NCI-H748 (cell line): ENCODE results near the gene TPX2.

ENCODE experiments used
- DNase-seq: peaks from one replicate; lab custom pipeline; 2025; ENCODE audit not compliant: unreplicated experiment; lab: John Stamatoyannopoulos, UW

The TPX2 gene

DNA sequence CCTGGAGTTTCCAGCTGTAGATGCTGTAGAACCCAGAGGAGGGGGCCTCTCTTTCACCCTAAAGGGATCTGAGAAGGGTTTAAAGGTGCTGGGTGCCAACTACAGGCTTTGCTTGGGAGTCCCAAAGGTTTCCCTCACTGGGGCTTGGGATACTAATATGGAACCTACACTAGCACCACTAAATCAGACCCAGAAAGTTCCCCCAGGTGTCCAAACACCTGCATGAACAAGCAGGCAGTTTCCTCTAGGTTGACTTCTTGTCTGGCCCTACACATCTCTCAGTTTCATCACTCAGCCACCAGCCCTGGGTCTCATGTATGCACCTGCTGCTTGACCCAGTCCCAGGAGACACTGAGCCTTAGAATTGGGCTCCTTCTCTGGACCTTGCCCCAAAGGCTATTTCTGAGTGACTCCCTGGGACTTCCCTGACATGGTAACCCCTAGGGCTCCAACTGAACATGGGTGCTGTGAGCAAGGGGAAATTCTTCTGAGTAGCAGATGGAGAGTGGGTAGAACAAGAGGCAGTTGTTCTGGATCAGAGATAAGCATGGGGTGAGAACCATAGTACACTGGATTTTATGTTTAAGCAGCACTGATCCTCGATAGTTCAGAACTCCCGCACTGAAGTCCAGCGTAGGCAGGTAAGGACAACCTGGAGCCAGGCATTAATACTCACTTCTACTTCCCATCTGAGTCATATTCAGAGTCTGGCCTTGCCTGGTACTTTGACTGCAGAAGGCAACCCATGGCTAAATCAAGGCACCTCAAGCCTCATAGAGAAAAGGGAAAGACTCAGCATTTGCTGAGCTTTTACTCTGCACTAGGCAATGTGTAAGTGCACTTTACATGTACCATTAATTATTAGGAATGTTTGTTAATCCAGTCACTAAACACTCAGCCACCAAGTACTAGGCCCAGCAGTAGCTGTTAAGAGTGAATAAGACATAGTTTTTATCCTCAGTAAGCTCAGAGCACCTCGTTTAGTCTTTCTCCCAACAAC is 33.2 kb upstream of the TPX2 start:
- DNase-seq = no peak

DNA sequence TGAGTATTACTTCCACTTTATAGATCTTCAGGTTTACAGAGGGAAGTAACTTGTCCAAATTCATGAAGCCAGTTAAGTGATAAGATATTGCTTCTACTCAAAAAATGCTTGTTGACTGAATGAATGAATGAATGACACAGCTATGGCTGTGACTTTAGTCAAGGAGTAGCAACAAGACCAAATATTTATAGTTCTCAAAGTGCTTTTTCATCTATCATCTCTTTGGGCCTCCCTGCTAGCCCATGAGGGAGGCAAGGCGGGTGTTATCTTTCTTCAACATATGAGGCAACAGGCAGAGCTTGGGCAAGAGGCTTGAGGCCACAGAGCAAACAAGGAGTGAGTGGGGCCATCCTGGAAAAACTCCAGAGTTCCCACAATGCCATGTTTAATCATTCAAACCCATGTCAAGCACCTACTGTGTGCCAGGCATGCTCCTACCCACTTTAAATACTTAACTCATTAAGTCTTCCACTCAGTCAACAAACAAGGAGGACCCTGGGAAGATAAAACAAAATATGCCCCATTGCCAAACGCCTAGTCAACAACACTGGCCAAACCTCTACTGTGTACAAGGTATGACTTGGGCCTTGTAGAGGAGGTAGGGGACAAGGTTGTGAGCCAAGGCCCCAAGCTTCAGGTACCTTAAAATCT is 32.4 kb upstream of the TPX2 start:
- DNase-seq = no peak

DNA sequence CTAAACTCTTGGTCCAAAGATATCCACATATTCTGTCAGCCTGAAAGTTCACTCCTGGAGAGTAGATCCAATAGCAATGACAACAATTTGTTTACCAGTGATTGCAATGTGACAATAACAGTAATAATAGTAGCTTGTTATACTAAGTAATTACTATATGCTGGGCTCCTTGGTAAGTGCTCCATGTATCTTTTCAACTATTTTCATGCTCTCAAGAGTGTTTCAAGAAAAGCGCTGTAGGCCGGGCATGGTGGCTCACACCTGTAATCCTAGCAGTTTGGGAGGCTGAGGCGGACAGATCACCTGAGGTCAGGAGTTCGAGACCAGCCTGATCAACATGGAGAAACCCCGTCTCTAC is 31.9 kb upstream of the TPX2 start:
- no peak for DNase-seq

DNA sequence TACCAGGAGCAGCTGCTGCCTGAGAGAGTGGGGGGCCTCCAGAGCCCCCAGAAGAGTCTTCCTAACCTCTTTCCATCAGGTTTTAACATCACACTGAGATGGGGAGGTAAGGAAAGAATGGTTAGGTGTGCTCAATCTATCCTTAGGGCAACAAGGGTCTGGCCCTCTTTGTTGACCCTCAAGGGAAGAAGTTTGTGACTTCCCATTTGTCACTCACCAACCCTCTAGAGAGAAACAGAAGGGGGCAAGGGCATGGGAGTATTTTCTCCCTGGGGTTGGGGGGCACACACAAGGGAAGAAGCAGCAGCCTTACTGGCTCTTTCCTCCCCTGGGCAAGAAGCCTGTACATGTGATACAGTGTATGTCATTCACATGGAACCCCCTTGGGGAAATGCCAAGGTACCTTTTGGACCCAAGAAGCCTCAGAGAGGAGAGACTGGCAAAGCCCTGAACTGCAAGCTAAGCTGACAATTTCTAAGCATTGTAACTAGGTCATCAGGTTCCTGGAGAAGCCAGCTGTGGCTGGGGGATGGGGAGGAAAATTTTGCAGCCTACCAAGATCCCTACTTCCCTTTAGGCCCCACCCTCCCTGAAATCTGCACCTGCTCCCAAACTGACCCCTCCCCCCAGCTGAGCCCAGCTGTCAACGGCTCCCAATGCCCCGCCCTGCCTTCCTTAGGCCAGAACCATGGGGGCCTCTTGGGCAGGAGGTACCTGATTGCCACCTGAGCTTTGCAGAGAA is 30.9 kb upstream of the TPX2 start:
- peak; percentile 96 for DNase-seq

DNA sequence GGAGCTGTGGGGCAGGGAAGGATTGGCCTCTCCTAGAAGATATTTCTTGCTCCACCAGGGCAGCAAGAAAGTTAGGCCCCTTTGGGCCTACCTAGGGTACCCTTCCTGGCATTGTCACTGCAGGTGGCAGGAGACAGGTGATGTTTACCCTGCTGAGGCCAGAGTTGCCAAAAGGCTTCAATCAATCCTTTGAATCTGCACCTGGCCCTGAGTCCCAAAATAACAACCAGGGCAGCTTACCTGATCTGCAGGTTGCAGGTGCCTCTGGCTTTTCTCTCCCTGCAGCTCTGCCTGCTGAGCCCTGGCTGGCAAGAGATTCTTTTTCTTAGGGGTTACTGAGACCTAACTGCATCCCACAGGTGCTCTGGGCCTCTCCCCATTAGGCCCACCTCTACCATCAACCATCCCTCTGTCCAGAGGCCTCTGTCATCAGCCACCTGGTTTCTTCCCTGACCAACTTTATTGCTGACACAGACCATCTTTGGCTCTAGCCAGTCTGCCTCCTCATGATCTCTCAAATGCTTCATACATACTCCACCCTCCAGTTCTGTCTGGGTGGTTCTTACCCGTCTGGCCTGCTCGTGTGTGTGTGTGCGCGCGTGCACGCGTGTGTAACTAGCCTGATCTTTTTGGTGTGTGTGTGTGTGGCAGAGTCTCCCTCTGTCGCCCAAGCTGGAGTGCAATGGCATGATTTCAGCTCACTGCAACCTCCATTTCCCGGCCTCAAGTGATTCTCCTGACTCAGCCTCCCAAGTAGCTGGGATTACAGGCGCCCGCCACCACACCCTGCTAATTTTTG is 30.2 kb upstream of the TPX2 start:
- DNase-seq = peak; percentile 97

GRCh38 chr20:31709939-31710338 is 29.2 kb upstream of the TPX2 start:
- peak; percentile 60 for DNase-seq

DNA sequence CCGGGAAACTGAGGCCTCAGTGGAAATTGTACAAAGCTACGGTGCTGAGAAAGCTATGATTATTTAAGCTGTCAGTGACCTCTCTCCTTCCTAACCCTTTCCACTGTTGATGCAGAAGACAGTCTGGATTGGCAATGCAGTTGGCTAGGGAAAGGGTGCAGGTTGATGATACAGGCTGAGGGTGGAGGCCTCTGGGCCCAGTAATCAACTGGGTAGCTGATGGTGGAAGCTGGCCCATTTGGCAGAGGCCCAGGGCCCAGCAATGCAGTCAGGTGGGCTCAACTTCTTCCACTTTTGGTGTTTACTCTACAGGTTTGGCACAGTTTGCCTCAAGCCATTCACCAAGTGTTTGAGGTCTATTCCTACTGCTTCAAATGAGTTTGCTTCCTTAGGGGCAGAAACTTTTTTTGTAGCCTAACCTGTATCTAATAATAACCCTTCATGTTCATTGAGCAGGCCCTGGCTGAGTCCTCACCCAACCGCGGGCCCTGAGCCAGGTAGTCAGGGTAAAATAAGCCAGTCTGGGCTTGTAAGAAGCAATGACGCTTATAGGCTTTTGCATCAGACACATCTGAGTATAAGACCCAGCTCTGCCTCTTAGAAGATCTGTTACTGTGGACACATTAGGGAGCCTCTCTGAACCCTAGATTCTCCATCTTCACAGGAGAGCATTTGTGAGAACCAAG is 28.5 kb upstream of the TPX2 start:
- DNase-seq = no peak

- peak; percentile 71 for DNase-seq
Observed at GRCh38 chr20:31711179-31712111, 27.6 kb upstream of the TPX2 start.

- DNase-seq = peak; percentile 85
Observed at GRCh38 chr20:31712112-31712553, 27.0 kb upstream of the TPX2 start.

DNA sequence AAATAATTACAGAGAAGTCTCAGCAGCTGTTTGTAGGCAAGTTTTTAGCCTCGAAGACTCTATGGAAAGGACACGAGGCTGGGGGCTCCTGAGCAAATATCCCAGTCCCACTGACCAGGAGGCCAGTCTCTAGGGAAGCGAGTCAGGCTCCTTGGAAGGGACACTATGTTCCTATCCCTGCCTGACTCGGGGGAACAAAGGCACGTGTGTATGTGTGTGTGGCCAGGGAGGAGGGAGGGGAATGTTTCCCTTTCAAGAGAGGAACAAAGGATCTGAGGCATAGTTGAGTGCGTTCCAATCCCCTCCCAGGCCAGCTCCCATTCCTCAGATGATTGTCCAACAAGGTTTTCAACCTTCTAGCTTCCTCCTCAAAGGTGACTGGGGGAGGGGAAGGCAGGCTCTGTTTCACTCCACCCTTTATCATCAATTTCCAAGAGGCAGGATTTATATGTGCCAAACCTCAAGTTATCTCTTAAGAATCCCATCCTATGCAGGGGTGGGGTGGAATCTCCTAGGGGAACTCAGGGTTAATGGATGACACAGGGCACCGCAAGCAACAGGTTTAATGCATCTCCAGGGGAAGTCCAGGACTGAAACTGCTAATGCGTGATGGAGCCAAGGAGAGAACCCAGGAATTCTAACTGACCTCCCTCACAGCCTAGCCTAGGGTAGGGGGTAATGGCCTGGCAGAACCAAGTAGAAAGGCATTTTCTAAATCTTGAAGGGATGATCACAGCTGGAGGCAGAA is 26.4 kb upstream of the TPX2 start:
- DNase-seq = peak; percentile 65

DNA sequence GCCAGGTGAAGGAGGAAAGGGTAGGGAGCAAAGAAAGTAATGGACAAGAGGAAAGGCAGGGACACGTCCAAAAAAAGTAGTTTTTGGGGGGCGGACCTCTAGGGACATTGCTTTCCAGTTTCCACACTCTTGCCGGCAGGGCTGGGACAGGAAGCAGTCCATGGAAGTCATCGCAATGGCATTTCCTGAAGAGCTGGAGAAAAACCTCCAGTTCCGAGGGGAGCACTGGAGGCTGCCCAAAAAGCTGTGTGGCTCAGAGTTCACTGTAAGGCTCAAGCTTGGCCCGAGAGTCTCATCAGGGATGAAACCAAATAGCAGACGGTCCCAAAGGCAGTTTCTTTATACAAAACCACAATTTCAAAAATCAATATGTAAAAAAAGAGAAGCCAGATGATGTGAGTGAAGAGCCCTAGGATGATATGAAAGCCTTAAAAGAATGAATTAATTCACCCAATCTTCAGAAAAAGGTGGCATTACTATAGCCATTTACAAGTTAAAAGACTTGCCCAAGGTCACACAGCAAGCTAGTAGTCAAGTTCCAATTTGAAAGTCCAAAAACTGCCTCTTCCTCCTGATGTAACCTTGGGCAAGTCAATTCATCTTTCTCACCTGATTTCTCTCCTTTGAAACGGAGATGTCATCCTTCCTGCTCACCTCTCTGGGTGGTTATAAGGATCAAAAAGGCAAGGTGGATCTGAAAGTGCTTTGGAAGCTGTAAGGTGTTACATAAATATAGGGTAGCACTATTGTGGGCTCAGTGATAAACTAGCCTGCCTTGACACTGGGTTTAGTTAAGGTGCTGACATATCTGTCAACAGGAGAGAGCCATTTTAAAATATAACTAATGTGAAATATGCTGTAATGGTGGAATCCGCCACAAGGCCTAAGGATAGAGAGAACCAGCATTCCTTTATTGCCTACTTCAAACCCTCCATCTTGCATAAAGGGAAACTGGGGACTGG is 25.5 kb upstream of the TPX2 start:
- DNase-seq = no peak

DNA sequence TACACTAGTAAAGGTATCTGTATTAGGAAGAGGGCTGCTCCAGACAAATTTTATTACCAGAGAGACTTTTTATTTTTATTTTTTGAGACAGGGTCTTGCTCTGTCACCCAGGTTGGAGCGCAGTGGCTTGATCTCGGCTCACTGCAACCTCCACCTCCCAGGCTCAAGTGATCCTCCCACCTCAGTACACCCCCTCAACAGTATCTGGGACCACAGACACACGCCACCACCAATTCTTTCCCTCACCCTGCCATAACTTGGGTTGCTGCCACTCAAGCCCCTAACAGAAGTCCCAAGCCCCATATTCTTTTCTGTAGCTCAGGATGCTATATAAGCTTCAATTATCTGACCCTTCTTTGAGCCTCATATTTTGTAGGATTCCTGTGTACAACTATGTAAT is 23.3 kb upstream of the TPX2 start:
- no peak for DNase-seq

DNA sequence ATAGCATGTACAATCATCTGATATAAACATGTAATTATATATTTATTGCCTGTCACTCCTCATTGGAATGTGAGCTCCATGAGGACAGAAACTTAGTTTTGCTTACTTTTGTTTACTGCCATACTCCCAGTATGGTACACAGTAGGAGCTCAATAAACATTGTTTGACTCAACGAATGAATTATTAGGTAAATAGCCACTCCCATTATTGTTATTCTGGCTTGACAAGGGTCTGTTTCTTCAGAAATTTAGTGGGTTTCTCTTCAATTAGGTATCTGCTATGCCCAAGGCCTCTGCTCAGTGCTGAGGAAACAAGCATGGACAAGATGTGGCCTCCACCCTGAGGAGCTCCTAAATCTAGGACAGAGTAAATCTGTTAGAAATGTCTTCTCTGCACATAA is 22.7 kb upstream of the TPX2 start:
- no peak for DNase-seq

GRCh38 chr20:31716818-31717477 is 22.1 kb upstream of the TPX2 start:
- no peak for DNase-seq

- peak; percentile 20 for DNase-seq
Observed at GRCh38 chr20:31717478-31718201, 21.4 kb upstream of the TPX2 start.
